Activated CD8-positive, alpha-beta memory T cell treated with anti-CD3 and anti-CD28 coated beads for 36 hours (primary cell): Measurements from ENCODE around the gene SPEF1. TPM values are rescaled to one million over a fixed set of nuclear protein-coding genes. Genes with fewer than 3 reads are reported as not detected.

ENCODE experiments used
- CTCF ChIA-PET: fragments of 350-600 bp; sonication (Branson Sonifier 250); formaldehyde crosslinking; loops from one replicate; lab custom pipeline; 2021; ENCODE audit warnings: antibody characterized with exemption; lab: Charles Lee
- POLR2A ChIA-PET: fragments of 350-600 bp; sonication (Branson Sonifier 250); formaldehyde crosslinking; loops from one replicate; lab custom pipeline; 2021; ENCODE audit warnings: antibody characterized with exemption; lab: Charles Lee
- total RNA-seq, 2 experiments: library from RNA; stranded (reverse); gene quantifications; one replicate each; pipeline ENCODE4 v1.2.3, GENCODE V29; 2021

The SPEF1 gene
- total RNA-seq, 2 experiments from 2014 or later: 0.10 TPM; not detected in 1

GRCh38 chr20:3765171-3765882, 15.9 kb downstream of the SPEF1 start:
- CTCF ChIA-PET: interaction anchor here (0.5 to 1.4 kb wide), 5 partner anchors 12 to 735 kb away, joined by 3 to 5 read pairs (median 4); no protein-coding TSS in a partner anchor
- POLR2A ChIA-PET: interaction anchor here (1.6 kb wide), 1 partner anchor 14 kb away, joined by 4 read pairs; no protein-coding TSS in a partner anchor

GRCh38 chr20:3764659-3765058, 16.6 kb downstream of the SPEF1 start:
- ChIA-PET CTCF (interaction anchor here (1.1 to 1.3 kb wide), 3 partner anchors 15 to 320 kb away, joined by 3 read pairs; no protein-coding TSS in a partner anchor), POLR2A (no interaction called here)

GRCh38 chr20:3763671-3764601, 17.3 kb downstream of the SPEF1 start:
- POLR2A ChIA-PET: no interaction called here
- CTCF ChIA-PET: interaction anchor here (1.1 to 1.2 kb wide), 3 partner anchors 14 to 321 kb away, joined by 3 to 4 read pairs (median 3); no protein-coding TSS in a partner anchor

GRCh38 chr20:3760655-3761348, 20.4 kb downstream of the SPEF1 start:
- ChIA-PET POLR2A (no interaction called here), CTCF (interaction anchor here (0.6 to 1.3 kb wide), 3 partner anchors 13 to 94 kb away, joined by 3 to 5 read pairs (median 5); no protein-coding TSS in a partner anchor)

- ChIA-PET CTCF (interaction anchor here (1.0 to 2.3 kb wide), 2 partner anchors 9 to 25 kb away, joined by 3 to 7 read pairs; no protein-coding TSS in a partner anchor), POLR2A (no interaction called here)
Measured at GRCh38 chr20:3759884-3760283, 21.4 kb downstream of the SPEF1 start.

- CTCF ChIA-PET: interaction anchor here (1.0 to 2.3 kb wide), 3 partner anchors 9 to 25 kb away, joined by 3 to 7 read pairs (median 3); no protein-coding TSS in a partner anchor
- POLR2A ChIA-PET: interaction anchor here (0.6 kb wide), 1 partner anchor 28 kb away, joined by 4 read pairs; no protein-coding TSS in a partner anchor
Measured at GRCh38 chr20:3759316-3759823, 21.9 kb downstream of the SPEF1 start.

- CTCF ChIA-PET: interaction anchor here (1.5 to 2.3 kb wide), 2 partner anchors 10 to 17 kb away, joined by 3 to 7 read pairs; no protein-coding TSS in a partner anchor
- POLR2A ChIA-PET: no interaction called here
Measured at GRCh38 chr20:3758566-3758965, 22.7 kb downstream of the SPEF1 start.

- POLR2A ChIA-PET: no interaction called here
- CTCF ChIA-PET: interaction anchor here (1.1 kb wide), 1 partner anchor 14 kb away, joined by 5 read pairs; no protein-coding TSS in a partner anchor
Measured at GRCh38 chr20:3757268-3757667, 24.0 kb downstream of the SPEF1 start.

GRCh38 chr20:3755814-3756480, 25.3 kb downstream of the SPEF1 start:
- ChIA-PET CTCF (interaction anchor here (0.6 kb wide), 1 partner anchor 84 kb away, joined by 5 read pairs; no protein-coding TSS in a partner anchor), POLR2A (no interaction called here)

- POLR2A ChIA-PET: no interaction called here
- CTCF ChIA-PET: interaction anchor here (1.4 to 1.7 kb wide), 2 partner anchors 10 to 14 kb away, joined by 3 to 5 read pairs; no protein-coding TSS in a partner anchor
Measured at GRCh38 chr20:3755269-3755668, 26.0 kb downstream of the SPEF1 start.

GRCh38 chr20:3754276-3754630, 27.0 kb downstream of the SPEF1 start:
- ChIA-PET POLR2A (no interaction called here), CTCF (interaction anchor here (1.4 to 2.0 kb wide), 4 partner anchors 9 to 77 kb away, joined by 3 to 5 read pairs (median 4); no protein-coding TSS in a partner anchor)

GRCh38 chr20:3753501-3754275, 27.6 kb downstream of the SPEF1 start:
- ChIA-PET CTCF (interaction anchor here (0.8 to 2.0 kb wide), 9 partner anchors 8 to 101 kb away, joined by 3 to 7 read pairs (median 5); partner anchors contain the start of genes AP5S1 and CENPB), POLR2A (no interaction called here)

- ChIA-PET CTCF (interaction anchor here (0.8 to 2.0 kb wide), 8 partner anchors 9 to 102 kb away, joined by 3 to 7 read pairs (median 4); partner anchors contain the start of genes AP5S1 and CENPB), POLR2A (no interaction called here)
Measured at GRCh38 chr20:3753098-3753497, 28.1 kb downstream of the SPEF1 start.

GRCh38 chr20:3752386-3752759, 28.9 kb downstream of the SPEF1 start:
- CTCF ChIA-PET: interaction anchor here (0.6 to 2.0 kb wide), 6 partner anchors 9 to 75 kb away, joined by 3 to 7 read pairs (median 4); partner anchors contain the start of gene AP5S1
- POLR2A ChIA-PET: no interaction called here

GRCh38 chr20:3751675-3752385, 29.4 kb downstream of the SPEF1 start:
- POLR2A ChIA-PET: interaction anchor here (0.6 to 1.2 kb wide), 3 partner anchors 14 to 453 kb away, joined by 3 to 4 read pairs (median 4); no protein-coding TSS in a partner anchor

GRCh38 chr20:3751305-3751674, 30.0 kb downstream of the SPEF1 start:
- POLR2A ChIA-PET: interaction anchor here (0.6 to 1.2 kb wide), 3 partner anchors 15 to 453 kb away, joined by 3 to 4 read pairs (median 4); no protein-coding TSS in a partner anchor
- CTCF ChIA-PET: interaction anchor here (1.0 to 2.4 kb wide), 5 partner anchors 16 to 120 kb away, joined by 3 to 7 read pairs (median 5); partner anchors contain the start of gene ADISSP

More at GRCh38 chr20:3751675-3752385, 29.4 kb downstream of the SPEF1 start:
- CTCF ChIA-PET: interaction anchor here (0.6 to 2.4 kb wide), 7 partner anchors 14 to 635 kb away, joined by 3 to 7 read pairs (median 5); partner anchors contain the start of gene ADISSP
